ENCODE results near the gene GLIPR1L1. TPM values are rescaled to one million over a fixed set of nuclear protein-coding genes. Genes with fewer than 3 reads are reported as not detected.
"Not testable (repeated sequence)": the region's sequence is repeated elsewhere in the genome, so short reads cannot be mapped to it uniquely, and the experiment has no call there.

Gene GLIPR1L1
- polyA plus RNA-seq, 3 donors, result 0.86 TPM; not detected in 2

GRCh38 chr12:75341873-75342272 lies 7.4 kb downstream of the GLIPR1L1 start:
- DNase-seq (ENCODE audit: extremely low read depth in 1 of 11, low read depth in 9 of 11, low spot score in 4 of 11), result no peak

- DNase-seq (ENCODE audit: extremely low read depth in 1 of 11, low read depth in 9 of 11, low spot score in 4 of 11), result no peak
These were observed 11.1 kb downstream of the GLIPR1L1 start for GRCh38 chr12:75345531-75345930.

GRCh38 chr12:75346215-75346614 lies 11.7 kb downstream of the GLIPR1L1 start:
- not testable (repeated sequence) for DNase-seq (ENCODE audit: extremely low read depth in 1 of 11, low read depth in 9 of 11, low spot score in 4 of 11)

GRCh38 chr12:75349946-75350345 lies 15.5 kb downstream of the GLIPR1L1 start:
- no peak for DNase-seq (ENCODE audit: extremely low read depth in 1 of 11, low read depth in 9 of 11, low spot score in 4 of 11)

GRCh38 chr12:75350413-75350812 lies 15.9 kb downstream of the GLIPR1L1 start:
- DNase-seq (ENCODE audit: extremely low read depth in 1 of 11, low read depth in 9 of 11, low spot score in 4 of 11), result no peak

- no peak for DNase-seq (ENCODE audit: extremely low read depth in 1 of 11, low read depth in 9 of 11, low spot score in 4 of 11)
These were observed 19.5 kb downstream of the GLIPR1L1 start for GRCh38 chr12:75354011-75354410.

GRCh38 chr12:75360920-75361319 lies 26.4 kb downstream of the GLIPR1L1 start:
- DNase-seq (ENCODE audit: extremely low read depth in 1 of 11, low read depth in 9 of 11, low spot score in 4 of 11), result no peak

- DNase-seq (ENCODE audit: extremely low read depth in 1 of 11, low read depth in 9 of 11, low spot score in 4 of 11), result no peak
These were observed 26.9 kb downstream of the GLIPR1L1 start for GRCh38 chr12:75361408-75361807.

GRCh38 chr12:75364919-75365318 lies 30.4 kb downstream of the GLIPR1L1 start:
- no peak for DNase-seq (ENCODE audit: extremely low read depth in 1 of 11, low read depth in 9 of 11, low spot score in 4 of 11)

- DNase-seq (ENCODE audit: extremely low read depth in 1 of 11, low read depth in 9 of 11, low spot score in 4 of 11), result no peak
These were observed 32.2 kb downstream of the GLIPR1L1 start for GRCh38 chr12:75366629-75367028.

GRCh38 chr12:75374971-75375370 lies 40.5 kb downstream of the GLIPR1L1 start:
- no peak for DNase-seq (ENCODE audit: extremely low read depth in 1 of 11, low read depth in 9 of 11, low spot score in 4 of 11)

GRCh38 chr12:75378354-75378753 lies 43.9 kb downstream of the GLIPR1L1 start:
- no peak for DNase-seq (ENCODE audit: extremely low read depth in 1 of 11, low read depth in 9 of 11, low spot score in 4 of 11)

GRCh38 chr12:75389061-75389460 lies 54.6 kb downstream of the GLIPR1L1 start:
- no peak for DNase-seq (ENCODE audit: extremely low read depth in 1 of 11, low read depth in 9 of 11, low spot score in 4 of 11)

- no peak for DNase-seq (ENCODE audit: extremely low read depth in 1 of 11, low read depth in 9 of 11, low spot score in 4 of 11)
These were observed 55.2 kb downstream of the GLIPR1L1 start for GRCh38 chr12:75389706-75390105.

GRCh38 chr12:75390156-75390898 lies 55.9 kb downstream of the GLIPR1L1 start:
- DNase-seq (ENCODE audit: extremely low read depth in 1 of 11, low read depth in 9 of 11, low spot score in 4 of 11), result no peak

- peak; percentile 88 to 95 (median 94) for DNase-seq (ENCODE audit: extremely low read depth in 1 of 11, low read depth in 9 of 11, low spot score in 4 of 11)
These were observed 56.5 kb downstream of the GLIPR1L1 start, which contains the start of gene GLIPR1L2 for GRCh38 chr12:75390899-75391538. GLIPR1L2 (plus strand) TSS chr12:75391089; CDS start chr12:75391117, 28 bp downstream.

GRCh38 chr12:75404231-75404630 lies 69.8 kb downstream of the GLIPR1L1 start:
- no peak for DNase-seq (ENCODE audit: extremely low read depth in 1 of 11, low read depth in 9 of 11, low spot score in 4 of 11)

GRCh38 chr12:75407683-75408082 lies 73.2 kb downstream of the GLIPR1L1 start:
- no peak for DNase-seq (ENCODE audit: extremely low read depth in 1 of 11, low read depth in 9 of 11, low spot score in 4 of 11)

- DNase-seq (ENCODE audit: extremely low read depth in 1 of 11, low read depth in 9 of 11, low spot score in 4 of 11), result no peak
These were observed 75.4 kb downstream of the GLIPR1L1 start for GRCh38 chr12:75409830-75410229.

- peak in 2 of 11 donors; percentile 16 to 33 for DNase-seq (ENCODE audit: extremely low read depth in 1 of 11, low read depth in 9 of 11, low spot score in 4 of 11)
These were observed 80.2 kb downstream of the GLIPR1L1 start for GRCh38 chr12:75414671-75415070.

GRCh38 chr12:75419841-75420240 lies 85.4 kb downstream of the GLIPR1L1 start:
- no peak for DNase-seq (ENCODE audit: extremely low read depth in 1 of 11, low read depth in 9 of 11, low spot score in 4 of 11)
